Dedifferentiated amniotic fluid mesenchymal stem cell (primary cell): Measurements from ENCODE around the gene YDJC.
"Not testable (repeated sequence)": the region's sequence is repeated elsewhere in the genome, so short reads cannot be mapped to it uniquely, and the experiment has no call there.

ENCODE experiments used
- DNase-seq: peaks from one replicate; pipeline ENCODE4 v3.0.0-alpha.2; 2016; ENCODE audit errors: extremely low spot score

YDJC gene

DNA sequence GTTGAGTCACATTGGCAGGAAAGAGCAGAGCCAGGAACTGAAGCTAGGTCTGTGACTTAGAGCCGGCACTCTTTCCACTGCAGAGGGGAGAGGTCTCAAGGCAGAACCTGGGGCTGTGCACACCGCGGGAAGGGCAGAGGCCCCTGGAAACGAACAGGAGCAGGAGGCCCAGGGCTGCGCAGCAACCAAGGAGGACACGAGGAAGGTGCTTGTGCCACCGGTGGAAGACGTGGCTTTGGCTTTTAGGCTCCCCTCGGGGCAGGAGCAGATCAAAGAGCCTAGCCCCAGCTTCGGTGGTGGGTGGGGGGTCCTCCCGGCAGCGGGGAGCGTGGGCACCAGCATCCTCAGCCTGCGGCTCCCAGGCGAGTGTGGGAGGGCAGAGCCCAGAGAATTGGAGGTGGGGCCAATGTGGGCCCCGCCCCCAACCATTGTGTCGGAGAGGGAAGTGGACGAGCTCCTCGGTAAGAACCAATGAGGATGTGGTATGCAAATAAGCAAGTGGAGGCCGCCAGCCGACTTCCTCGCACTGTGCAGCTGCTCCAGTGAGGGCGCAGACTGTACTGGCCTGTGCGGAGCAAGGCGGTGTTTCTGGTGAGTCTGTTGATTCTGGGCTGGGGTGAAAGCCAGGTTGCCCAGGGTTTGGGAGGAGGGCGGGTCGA, 2.5 kb upstream of the YDJC start, which contains the start of gene CCDC116:
Gene CCDC116 (plus strand): TSS at position 524 of the 659 bp plus-strand sequence. CDS start 422 bp downstream, outside the sequence.
- no peak for DNase-seq

DNA sequence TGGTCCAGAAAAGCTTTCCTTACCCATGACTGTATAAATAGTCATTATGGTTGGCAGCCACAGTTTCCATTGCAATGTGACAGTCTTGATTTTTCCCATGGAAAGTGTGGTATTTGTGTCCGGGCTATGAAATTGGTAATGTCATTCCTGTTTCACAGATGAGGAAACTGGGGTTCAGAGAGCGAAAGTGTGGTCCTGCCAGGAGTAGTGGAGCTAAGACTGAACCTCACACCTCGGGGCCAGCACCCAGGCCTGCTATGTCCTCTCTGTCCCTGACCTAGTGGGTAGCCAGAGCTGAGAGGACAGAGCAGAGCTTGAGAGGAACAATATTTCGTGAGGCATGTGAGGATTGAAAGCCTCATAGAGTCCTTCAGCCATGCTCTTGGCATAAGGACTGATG, 1.2 kb upstream of the YDJC start:
- no peak for DNase-seq

DNA sequence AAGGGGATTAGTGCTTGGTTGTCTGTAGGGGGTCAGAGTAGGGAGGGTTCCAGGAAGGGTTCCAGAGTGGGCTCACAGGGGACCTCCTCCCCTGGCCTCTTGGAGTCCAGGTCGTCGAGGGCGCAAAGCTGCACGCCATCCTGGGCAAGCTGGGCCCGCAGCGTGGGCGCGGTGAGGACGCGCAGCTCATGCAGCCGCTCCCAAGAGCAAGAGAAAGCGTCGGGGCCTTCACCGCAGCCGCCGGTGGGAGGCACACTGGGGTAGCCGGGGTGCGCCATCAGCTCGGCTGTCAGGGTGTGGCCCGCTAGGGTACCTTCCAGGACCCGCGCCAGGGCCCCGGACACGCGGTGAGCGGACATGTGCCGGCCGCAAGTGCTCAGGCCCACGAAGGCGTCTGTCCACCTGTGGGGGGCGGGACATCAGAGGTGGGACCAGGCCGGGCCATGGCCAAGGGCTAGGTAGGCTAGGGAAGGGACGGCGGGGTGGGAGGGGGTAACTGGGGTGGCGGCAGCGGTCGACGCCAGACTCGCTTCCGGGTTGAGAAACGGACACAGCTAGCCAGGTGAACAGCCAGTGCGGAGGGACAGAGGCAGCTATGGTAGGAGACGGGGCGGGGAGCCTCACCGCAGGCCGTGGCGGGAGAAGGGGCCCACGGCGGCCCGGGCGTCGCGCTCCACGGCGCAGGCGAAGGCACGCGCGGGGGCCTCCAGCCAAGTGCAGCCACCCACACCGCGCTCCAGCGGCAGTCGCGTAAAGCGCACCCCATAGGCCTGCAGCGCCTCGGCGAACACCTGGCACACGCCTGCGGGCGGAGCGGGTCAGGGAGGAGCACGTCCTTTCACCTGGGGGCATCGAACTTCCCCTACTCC, 1.2 kb downstream of the YDJC start:
- DNase-seq = no peak

DNA sequence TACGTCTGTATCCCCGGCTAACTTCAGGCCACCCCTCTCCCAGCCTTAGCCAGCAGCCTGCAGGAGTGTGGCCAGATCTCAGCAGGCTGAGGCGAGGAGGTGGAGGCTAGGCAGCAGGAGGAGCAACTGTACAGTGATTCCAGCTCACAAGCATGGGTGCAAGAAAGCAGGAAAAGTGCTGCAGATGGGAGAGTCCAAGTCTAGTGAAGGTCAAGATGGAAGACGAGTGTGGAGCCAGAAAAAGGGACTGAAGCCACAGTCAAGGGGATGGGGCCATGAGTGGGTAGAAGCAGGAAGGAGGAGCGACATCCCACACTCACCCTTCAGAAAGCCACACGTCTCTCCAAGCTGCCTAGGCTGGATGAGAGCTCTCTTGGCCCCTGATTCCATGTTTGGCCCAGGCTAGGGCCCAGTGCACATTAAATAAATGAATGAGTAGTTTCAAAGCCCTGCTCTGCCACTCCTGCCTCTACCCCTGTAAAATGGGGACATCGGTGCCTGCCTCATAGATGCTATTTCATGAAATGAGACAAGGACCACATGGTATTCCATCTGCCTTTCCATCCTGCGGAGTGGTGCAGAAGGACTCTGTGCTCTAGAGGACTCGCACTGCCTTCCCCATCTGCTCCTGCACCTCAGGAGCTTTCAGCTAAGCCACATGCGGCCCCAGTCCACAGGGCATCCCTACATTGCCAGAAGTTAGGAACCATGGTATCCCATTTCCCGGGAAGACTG, 2.9 kb downstream of the YDJC start:
- no peak for DNase-seq

DNA sequence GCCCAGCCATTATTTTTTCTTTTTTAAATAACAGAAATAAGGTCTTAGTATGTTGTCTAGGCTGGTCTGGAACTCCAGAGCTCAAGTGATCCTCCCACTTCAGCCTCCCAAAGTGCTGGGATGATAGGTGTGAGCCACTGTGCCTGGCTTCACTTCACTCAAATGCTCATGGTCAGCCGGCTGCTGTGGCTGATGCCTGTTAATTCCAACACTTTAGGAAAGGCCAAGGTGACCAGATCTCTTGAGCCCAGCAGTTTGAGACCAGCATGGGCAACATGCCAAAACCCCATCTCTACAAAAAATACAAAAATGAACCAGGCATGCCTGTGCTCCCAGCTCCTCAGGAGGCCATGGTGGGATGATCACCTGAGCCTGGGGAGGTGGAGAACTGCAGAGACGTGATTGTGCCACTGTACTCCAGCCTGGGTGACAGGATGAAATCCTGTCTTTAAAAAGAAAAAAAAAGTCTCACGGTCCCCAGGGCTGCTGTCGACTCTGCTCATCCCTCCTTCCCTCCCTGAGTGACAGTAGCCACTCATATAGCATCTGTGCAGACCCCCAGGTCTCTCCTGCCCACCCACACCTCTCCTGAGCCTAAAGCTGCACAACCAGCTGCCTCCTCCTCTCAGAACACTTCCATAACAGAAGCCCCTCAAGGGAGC, 3.6 kb downstream of the YDJC start:
- DNase-seq = no peak

DNA sequence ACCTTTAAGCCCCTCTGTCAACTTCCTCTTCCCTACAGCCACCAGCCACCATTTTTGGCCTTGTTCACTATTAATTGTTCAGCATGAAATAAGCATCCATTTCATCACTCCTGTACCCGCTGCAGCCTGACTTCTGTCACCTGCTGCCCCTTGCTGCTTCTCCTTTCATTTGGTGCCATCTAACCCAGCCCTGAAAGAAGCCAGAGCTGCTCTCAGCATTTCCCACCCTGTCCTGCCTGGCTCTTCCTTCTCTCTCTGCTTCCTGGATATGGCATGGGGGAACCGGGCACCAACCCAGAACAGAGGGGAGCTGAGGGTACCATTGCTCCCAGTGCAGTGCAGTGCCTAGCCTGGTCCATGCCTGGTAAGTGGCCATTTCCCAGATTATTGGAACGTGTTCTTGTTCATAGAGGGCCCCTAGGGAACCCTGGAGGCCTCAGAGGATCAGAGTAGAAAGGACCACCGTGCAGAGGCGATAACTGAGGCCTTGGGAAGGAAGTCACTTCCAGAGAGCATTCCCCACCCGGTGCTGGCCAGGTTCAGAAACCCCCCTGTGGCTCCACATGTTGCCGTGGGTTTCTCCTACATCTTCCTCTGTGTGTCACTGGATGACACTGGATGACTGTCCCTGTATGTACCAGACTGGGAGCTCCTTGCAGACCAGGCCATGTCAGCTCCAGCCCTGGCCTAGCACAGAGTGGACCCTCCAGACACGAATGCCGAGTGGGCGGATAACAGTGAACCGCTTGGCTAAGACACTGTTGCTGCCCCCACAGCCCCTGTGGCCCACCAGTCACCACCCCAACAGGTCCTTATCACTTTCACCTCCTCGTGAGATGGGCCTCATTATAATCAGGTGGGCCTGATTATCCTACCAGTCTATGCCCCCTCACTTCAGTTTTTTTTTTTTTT, 4.7 kb downstream of the YDJC start:
- DNase-seq = no peak

DNA sequence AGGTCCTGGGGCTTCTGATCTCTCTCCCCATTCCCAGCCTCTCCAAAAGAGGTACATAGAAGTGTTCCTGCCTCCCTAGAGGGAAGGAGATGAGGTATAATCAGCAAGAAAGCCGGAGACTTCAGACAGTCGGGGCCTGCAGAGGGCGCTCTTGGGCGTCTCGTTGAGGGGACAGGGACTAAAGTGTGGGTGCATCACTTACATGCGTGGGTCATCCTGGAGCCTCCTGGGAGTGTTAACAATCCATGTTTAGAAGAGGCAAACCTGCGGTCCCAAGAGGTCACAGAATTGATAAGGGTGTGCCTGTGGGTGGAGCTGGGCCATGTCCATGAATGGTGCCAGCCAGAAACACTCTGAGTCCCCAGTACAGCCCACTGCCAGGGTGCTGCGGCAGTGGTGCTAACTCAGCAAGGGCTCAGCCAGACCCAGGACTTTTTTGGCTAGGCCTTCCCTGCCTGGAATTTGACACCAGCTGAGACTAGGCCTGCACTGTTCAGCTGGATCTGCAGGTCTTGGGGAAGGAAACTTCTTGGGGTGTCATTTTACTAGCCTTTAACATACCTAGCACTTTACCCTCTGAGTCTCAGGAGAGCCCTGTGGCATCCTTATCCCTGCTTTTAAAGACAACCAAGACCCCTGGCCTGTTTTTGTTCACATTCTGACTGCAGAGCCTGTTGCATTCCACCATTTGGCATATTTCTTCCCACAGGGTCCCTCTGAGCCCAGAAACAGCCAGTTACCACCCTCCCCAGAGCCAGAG, 5.5 kb downstream of the YDJC start:
- DNase-seq = no peak

DNA sequence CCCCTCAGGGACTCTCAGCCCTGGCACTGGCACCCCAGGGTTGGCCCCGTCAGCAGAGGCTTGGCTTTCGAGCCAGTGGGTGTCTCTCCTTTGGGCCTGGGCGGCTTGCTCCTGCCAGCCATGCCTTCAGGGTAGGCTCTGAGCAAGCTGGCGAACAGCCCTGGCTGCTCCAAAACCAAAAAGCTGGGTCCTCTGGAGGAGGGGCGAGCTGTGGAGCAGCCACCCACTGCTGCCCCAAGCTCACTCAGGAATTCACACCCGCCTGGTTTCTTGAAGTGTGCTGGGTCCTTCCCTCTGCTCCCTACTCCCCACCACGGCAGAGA, 6.2 kb downstream of the YDJC start:
- DNase-seq = no peak

DNA sequence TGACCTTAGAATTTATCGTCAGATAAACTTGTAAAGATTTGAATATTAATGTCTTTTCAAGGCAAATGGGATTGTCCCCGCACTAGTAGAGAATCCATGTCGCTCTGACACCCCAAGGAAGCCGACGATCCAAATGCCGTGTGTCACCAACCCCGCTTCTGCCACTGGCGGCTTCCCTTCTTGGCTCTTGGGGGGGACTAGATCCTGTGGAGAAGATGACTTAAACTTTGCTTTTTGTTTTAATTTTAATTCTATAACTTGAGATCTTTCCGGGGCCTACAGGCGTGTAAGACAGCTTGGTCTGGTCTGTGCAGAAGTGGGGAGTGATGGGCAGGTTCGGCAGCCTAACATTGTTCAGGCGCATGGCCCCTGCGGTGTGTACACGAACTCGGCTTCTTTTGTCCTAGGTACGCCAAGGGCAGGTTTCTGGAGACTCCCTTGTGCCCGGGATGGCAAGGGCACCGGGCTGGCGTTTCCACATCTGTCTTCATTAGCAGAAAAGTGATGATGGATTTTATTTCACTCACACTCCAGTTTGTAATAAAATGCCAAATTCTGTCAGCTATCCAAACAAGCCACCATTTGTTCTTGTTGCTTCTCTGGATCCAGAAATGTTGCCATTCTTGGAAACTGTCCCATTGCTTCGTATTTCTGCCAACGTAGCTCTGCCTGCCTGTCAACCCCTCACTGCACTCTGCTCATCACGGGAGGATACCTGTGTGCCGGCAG, 6.7 kb downstream of the YDJC start:
- DNase-seq = no peak

DNA sequence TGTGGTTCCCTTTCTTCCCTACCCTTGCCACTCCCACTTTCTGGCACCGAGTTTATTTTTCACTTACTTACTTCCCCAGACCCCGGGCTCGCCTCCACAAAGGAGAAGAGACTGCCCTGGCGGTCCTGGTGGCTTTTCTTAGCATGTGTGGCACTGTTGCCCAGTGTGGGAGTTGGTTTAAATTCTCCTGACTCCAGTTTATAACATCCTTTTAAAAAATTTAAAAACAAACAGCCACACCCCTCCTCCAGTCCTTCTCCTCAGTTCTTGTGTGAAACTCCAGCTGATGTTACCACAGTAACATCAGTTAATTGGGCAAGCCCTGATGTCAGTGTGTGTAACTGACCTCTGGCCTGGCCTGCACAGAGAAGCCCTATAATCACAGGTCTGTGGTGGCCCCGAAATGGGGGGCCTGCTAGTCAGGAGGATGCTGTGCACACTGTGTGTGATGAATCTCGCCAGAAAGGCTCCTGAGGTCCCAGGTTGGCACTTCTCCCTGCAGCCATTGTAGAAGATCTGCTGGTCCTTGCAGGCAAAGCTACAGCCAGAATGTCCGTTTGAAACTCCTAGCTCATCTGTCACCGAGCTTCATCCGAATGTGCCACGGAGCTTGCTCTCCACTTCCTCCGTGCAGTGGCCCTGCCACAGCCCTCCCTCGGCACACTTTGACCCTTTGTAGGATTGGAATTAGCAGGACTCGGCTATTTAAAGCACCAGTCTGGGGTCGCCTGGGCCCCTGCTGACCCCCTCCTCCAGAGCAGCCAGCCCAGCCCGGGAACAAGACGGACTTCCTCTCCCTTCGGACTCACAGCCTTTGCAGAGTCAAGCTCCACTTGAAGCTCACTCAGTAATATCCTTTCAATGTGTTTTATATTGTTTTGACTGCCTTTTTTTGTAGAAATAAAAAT, 7.6 kb downstream of the YDJC start:
- no peak for DNase-seq

DNA sequence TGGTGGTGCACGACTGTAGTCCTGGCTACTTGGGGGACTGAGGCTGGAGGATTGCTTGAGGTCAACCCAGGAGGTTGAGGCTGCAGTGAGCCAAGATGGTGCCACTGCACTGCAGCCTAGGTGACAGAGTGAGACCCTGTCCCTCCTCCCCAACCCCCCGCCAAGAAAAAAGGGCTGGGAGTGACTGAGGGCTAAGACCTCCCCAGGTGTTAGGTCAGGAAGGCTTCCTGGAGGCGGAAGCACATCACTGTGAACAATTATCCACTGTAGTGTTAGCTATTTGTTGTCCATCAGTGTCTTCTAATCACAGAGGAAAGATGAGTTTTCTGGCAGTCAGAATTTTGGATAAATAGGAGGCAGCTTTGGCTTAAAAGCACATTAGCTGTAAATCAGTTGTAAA, 8.8 kb downstream of the YDJC start:
- DNase-seq = no peak

DNA sequence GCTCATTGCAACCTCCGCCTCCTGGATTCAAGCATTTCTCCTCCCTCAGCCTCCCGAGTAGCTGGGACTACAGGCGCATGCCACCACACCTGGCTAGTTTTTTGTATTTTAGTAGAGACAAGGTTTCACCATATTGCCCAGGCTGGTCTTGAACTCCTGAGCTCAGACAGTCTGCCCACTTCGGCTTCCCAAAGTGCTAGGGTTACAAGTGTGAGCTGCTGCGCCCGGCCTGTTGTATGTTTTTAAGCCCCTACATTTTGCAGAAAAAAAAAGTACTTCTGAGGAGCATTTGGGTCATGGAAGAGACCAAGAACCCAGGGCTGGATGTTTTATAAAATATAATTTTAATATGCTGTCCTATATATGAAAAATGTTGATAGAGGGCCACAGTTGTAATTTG, 12.5 kb downstream of the YDJC start:
- DNase-seq = not testable (repeated sequence)

DNA sequence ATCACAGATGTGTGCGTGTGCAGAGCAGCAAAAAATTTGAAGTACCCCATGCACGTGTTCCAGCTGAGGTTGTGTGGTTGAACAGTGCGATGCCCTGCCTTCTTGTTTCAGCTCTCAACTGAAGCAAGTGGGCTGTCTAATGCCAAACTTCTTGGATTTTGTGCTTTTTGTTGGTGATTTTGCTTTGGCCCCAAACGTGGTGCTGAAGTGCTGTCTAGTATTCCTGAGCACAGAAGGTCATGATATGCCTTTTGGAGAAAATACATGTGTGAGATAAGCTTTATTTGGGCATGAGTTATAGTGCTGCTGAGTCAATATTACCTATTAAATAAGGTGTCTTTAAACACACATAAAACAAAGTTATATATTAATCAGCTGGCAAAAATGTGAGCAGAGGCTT, 14.1 kb downstream of the YDJC start:
- no peak for DNase-seq

DNA sequence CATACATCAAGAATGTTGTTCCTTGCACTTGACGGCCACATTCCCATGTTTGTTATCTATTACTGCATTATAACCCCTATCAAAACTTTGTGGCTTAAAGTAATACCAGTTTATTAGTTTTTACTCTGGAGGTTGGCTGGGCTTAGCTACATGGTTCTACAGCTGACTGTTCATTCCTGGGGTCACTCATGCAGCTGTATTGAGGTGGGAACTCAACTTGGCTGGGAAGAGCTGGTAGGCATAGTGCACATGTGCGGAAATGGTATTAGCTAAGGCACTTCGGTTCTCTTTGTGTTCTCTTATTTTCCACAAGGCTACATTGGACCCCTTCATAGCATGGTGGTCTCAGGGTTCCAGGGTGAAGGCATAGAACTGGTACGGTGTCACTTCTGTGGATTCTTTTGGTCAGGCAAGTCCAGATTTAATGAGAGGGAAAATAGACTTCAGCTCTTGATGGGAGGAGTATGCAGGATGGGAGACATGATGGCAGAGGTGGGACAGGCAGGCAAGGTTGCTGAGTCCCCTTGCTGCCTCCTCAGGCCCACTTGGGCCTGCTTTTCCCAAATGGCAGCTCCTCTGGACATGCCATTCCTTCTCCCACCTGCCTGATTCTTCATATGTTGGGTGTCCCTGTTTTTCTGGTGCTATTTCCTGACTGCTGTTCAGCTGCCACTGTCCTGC, 16.1 kb downstream of the YDJC start:
- DNase-seq = no peak

DNA sequence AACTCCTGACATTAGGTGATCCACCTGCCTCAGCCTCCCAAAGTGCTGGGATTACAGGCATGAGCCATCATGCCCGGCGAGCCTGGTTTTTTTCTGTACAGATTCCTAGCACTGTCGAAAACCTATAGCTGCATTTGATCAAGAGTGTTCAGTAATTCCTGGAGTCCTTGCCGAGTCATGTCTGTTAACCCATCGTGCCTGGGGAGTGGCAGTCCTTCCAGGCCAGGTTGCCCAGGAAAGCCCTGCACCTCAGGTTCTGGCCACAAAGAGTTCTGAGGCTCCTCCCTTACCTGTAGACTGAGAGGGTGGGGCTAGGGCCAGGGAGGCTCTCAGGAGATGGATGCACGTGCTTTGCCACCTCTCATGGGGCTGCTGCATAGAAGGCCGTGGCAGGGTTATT, 17.0 kb downstream of the YDJC start:
- no peak for DNase-seq

DNA sequence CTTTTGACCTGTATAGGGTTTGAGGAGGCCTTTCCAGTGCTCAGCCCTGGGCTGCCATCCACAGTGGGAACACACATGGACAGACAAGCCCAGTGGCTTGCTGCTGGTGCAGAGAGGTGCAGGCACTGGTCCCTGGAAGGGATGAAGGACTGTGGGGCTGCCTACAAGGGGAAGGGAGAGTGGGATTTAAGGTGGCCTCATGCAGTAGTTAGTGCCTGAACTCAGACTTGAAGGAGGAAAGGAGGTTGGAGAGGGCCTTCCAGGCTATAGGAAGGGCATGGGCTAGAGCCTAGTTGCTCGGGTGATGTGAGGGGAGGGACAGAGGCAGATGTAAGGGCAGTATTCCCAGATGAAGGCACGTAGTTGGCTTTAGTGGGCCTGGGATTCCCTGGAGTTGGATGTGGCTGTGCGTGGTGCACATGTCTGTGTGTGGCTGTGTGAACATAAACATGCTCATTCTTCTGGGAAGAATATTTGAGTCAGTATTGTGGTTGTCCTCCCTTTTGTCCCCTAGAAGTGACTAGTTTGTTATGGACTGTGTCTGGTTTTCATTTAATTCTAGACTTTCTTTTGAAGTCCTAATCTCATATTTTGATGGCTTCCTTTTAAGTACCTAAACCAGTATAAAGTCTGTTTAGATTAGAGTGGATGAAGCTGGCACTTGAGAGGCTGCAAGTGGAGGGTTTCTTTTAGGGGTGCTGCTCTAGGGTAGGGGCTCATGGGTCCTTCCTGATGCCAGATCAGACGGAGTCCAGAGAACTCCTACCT, 18.4 kb downstream of the YDJC start:
- DNase-seq = no peak

DNA sequence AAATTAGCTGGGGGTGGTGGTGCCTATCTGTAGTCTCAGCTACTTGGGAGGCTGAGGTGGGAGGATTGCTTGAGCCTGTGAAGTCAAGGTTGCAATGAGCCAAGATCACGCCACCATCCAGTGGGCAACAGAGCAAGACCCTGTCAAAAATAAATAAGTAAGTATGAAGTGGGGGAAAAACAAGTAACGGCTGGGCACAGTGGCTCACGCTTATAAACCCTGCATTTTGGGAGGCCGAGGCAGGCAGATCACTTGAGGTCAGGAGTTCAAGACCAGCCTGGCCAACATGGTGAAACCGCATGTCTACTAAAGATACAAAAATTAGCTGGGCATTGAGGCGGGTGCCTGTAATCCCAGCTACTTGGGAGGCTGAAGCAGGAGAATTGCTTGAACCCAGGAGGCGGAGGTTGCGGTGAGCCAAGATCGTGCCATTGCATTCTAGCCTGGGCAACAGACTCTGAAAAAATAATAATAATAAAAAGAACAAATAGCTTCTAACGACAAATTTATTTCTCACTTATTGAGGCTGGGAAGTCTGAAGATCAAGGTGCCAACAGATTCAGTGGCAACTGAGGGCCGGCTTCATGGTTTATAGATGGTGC, 20.2 kb downstream of the YDJC start:
- not testable (repeated sequence) for DNase-seq
